ENCODE results near the gene SPDYE5.

- TF ChIP-seq CTCF (IDR thresholded peaks at IDR 0.05; ENCODE audit: insufficient read depth, low read length), result no peak
- no peak for TF ChIP-seq GABPA (IDR thresholded peaks at IDR 0.05; ENCODE audit: low read depth)
- no peak for TF ChIP-seq REST (IDR thresholded peaks at IDR 0.05; ENCODE audit: insufficient replicate concordance, low read depth)
- no peak for TF ChIP-seq POLR2AphosphoS5 (IDR thresholded peaks at IDR 0.05; ENCODE audit: low read depth)
Observed at GRCh38 chr7:75531359-75531821, 39.3 kb downstream of the SPDYE5 start.

Measured in HL-60 (cell line).